GM21381 (cell line): ENCODE data around the gene CSTF3.
A peak's percentile ranks its signal among the peaks of the same experiment; 100 is the strongest.
"Not testable (repeated sequence)": the region's sequence is repeated elsewhere in the genome, so short reads cannot be mapped to it uniquely, and the experiment has no call there.

Source experiments
- ATAC-seq: cut with Tn5 transposase; IDR thresholded peaks from one replicate; pipeline ENCODE4 v1.9.1; 2021; ENCODE audit warnings: mild to moderate bottlenecking, moderate library complexity; ENCODE audit not compliant: unreplicated experiment

The CSTF3 gene

DNA sequence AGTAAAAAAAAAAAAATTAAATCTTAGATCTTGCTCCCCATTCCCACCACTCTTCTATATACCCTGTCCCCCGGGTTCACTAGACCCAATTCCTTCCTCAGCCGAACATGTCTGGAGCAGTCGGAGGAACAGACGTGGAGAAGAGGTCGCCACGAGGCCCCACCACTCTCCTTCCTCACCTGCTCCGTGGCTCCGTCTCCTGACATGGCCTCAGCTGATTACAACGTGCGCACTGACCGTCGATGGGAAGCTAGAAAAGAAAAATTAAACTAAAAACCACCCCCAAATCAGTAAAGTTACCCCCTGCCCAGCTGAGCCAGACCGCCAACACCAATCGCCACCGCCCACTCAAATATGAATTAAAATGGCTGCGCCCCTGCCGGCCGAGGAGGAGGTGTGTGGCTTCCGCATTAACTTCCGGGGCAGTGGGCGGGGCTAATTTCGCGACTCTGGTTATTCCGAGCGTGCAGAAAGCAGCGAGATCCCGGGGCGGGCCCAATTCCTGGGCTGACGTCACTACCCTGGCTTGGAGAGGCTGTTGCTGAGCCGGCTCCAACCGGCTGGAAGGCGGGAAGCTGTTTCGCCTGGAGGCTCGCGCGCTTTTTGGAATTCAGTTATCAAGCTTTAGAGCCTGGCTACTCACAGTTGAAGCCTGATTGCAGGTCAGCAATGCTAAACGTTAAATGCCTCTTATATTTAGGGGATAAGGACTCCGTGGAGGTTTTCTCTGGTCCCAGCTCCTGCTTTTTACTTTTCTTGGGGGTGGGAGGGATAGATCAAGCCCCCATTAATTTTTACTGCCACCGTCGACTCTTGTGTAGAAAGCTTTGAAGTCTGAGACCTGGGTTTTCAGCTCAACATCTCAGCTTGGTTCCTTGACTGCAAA is at the start of gene CSTF3:
Gene CSTF3 (minus strand): TSS at position 361 of the 886 bp plus-strand sequence. CDS start 155 bp downstream, at position 206.
- peak; percentile 89 for ATAC-seq

DNA sequence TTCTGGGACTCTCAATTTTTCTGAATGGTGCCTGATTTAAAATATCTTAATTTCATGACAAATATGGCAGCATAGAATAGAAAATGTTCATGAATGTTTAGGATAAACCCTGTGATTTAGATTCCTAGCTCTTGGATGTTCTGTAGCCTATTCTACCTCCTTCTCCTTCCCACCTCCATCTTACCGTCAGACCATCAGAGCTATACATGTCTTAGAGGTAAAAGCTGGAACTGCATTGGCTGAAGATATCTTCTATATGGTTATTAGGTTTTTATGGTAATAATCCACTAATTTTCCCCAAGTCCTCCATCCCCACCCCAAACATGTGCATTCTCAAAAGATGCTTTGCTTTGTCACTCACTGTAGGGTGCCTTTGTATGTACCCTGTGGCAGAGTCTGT is 46.9 kb upstream of the CSTF3 start:
- ATAC-seq = no peak

DNA sequence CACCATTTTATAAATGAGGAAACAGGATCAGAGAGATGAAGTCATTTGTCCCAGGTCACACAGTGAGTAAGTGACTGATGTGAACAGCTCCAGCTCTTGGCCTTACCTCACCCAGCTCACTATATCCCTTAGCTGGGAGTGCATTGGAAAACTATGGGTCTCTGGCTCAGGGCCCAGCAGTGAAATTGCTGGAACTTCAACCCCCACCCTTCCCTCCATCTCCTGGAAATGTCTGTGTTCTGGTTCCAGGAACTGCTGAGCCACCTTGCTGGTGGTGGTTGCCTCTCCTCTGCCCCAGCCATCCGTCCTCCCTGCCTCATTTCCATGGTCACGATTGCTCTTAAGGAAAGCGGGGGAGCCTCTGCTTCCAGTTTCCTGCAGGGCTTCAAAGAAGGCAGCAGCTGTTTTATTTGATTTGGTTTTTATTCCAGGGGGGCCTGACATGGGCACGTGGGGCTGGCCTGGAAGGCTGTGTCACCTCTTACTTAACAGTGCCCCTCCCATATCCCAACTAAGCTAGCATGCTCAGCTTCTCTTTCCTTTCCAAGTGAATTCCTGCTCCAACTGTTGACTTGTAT is 46.2 kb upstream of the CSTF3 start:
- no peak for ATAC-seq

DNA sequence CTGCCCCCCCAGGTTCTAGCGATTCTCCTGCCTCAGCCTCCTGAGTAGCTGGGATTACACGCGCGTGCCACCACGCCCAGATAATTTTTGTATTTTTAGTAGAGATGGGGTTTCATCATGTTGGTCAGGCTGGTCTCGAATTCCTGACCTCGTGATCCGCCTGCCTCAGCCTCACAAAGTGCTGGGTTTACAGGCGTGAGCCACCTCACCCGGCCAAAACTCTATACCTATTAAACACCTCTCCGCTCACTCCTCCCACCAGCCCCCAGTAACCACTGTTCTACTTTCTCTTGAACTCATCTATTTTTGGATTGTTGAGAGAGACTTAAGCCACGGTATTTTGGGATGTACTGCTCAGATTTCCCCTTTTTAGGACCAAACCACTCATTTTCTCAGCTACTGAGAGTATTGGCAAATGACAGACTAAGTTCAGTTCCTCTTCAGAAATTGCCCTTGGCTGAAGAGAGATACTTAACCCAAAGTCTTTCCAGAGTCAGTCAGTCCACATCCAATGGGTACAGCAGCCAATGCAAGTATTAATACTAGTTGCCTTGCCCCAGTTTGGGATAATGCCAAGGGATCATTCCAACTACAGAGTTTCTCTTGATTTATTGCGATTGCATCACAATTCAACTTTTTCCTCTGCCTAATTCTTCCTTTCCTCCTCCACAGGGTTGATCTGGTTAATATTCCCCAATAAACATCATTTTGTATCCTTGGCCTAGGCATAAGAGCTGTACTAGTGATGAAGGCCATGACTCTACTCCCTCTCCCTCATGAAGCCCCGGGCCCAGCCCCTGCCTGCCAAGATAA is 36.8 kb upstream of the CSTF3 start:
- no peak for ATAC-seq

DNA sequence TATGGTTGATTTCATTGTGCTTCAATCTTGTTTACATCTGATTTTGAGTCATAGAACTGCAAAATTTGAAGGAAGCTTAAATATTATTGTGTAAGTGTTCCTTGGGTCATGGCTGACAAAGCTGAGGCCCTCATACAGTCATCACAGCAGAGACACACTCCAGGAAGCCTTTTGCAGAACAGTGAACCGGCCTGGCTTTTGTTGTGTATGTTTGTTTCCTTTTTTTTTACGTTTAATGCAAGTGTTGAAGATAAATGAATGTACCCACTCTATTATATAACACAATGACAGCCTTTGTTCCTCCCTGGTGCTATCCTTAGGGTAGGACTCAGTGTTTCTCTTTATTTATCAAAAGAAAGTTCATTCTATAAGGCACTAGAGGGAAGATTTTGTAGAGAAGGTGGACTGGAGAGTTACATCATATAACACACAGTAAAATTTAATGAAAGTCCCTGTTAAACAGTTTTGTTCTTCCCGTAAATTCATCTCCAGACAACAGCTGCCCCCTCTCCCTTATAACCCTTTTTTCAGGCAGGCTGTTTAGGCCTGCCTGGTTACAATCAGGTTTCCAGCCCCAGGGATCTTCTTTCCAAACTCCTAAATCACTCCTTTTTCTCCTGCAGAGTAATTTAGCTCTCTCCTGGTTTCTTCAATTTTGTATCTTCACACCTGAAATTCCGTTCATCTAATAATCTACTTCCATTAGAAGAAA is 34.3 kb upstream of the CSTF3 start:
- no peak for ATAC-seq

DNA sequence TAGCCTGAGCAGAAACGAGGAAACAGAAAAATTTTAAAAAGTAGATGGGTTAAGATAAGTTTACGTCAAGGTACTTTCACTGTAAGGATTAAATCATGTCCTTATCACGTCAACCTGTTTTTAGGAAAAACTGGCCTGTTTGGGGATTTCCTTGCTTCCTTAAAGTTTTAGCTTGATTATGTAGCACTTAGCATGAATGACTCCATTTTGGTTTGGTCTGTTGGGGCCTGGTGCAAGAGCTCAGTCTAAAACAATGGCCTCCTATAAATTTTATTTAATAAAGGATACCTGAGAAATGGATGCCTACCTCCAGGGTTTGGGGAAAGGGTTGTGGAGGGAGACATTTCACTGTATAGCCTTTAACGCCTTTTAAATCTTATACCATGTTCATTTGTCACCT is 33.2 kb upstream of the CSTF3 start:
- no peak for ATAC-seq

DNA sequence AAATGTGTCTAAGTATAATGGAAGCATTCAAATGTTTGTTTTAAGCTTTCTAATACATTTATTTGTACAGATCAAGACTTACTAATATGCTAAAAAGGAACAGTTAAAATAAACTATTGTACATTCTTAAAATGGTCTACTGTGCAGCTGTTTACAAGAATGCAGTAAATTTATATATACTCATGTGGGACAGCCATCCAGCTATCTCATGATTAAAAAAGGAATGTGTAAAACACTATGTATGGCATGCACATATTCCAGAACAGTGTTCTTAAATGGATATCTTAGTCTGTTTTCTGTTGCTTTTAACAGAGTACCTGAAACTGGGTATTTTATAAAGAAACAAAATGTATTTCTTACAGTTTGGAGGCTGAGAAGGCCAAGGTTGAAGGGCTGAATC is 30.2 kb upstream of the CSTF3 start:
- ATAC-seq = no peak

DNA sequence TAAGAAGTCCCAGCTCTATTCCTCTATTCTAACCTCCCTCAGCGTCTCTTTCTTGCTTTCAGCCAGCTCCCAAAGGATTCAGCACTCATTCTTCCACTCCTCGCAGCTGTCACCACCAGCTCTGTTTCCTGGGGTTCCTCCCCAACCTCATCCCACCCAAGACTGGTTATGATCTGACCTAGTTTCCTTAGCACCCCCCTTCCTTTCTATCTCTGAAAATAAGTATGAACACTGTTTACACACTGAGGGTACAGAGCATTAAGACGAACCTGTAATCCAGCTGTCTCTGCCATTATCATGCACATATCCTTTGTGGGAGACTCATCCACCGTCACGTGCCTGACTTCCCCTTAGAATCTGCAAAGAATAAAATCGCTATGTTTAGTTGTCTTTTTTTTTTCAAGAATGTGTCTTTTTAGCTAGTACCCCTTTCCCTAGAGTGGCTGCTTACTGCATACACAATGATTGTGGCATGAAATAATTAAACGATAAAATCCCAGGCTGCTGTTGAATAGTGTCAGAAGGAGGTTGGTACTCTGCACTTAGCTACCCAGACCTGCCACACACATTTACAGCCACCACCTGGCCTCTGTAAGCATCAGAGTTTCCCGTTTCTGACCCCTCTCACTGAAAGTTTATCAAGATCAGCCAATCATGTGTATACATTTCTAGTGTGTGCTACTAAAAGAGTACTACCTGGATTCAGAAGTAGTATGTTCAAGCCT is 26.9 kb upstream of the CSTF3 start:
- no peak for ATAC-seq

DNA sequence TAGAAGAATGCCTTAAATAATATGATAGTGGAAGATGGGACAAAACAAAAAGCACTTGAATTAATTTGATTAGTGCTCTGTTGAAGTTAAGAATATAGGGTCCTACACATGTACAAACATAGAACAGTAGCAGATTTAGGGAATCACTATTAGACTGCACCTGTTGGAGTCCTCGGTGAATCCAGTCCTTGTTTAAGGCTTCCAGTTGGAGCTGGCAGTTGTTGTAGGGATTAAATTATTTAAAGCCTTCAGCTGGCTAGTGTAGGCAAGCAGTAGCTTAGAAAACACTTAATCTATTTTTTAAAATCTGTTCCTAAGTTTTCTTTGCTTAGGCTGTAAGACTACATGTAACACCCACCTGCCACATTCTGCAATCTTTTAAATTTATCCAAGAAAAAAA is 24.5 kb upstream of the CSTF3 start:
- ATAC-seq = no peak

DNA sequence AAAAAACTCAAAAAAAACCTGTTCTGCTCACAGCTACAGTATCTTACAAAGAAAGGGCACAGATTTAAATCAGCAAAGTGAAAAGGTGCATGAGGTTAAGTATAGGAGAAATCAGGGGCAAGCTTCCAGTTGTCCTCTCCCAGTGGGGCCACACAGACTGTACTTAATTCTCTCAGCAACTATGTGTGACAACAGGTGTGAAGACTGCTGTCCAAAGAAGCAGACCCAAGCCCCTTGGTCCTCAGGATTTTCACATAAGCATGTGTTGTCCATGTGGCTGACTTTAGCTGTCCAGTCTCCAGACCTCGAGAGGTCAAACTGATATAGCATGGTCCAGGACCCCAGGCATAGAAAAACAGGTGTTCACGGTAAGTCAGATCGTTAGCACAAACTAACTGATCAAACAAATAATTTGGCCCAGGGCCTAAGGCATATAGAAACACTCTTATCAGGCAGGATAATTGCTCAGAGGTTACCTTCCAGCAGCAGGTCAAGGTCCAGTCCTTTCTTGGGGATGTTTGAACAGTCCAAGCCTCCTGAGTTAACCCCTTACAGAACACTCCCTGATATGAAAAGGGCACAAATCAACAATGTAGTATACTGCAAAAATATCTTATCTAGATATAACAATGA is 21.1 kb upstream of the CSTF3 start:
- ATAC-seq = no peak

DNA sequence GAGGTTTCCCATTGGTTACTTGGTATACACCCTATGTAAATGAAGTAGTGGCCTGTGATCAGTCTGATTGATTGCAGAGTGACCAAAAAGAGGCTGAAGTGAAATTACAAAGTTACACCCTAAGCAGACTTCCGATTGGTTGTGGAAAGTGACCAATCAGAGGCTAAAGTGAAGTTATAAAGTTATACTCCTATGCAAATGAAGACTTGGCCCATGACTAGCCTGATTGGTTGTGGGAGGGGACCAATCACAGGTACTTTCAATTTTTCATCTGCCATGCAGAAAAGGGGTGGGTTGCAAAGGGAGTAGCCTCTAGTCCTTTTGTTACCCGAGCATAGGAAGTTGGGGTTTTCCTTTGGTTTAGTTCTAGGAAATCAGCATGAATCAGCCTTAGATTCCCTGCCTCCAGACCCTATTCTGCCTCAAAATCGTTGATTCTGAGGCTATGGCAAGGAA is 18.1 kb upstream of the CSTF3 start:
- ATAC-seq = no peak

DNA sequence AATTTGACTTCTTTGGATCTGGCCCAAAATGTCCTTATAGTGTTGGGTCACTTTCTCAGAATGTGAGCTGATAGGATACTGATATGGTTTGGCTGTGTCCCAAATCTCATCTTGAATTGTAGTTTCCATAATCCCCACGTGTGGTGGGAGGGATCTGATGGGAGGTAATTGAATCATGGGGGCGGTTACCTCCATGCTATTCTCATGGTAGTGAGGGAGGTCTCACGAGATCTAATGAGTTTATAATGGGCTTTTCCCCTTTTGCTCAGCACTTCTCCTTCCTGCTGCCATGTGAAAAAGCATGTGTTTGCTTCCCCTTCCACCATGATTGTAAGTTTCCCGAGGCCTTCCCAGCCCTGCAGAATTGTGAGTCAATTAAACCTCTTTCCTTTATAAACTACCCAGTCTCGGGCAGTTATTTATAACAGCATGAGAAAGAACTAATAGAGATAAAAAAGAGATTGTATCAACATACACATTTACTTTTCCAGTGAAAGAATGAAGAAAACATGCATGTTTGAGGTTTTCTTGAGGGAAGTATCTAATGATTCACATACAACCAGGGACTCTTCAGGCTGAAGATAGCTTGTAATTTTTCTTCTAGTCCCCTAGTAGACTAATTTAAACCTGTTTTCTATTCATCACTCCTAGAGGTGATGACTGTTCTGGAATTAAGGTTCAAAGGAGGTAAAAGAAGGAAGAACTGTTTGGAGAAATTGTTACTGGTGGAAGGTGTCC is 17.3 kb upstream of the CSTF3 start:
- ATAC-seq = no peak

DNA sequence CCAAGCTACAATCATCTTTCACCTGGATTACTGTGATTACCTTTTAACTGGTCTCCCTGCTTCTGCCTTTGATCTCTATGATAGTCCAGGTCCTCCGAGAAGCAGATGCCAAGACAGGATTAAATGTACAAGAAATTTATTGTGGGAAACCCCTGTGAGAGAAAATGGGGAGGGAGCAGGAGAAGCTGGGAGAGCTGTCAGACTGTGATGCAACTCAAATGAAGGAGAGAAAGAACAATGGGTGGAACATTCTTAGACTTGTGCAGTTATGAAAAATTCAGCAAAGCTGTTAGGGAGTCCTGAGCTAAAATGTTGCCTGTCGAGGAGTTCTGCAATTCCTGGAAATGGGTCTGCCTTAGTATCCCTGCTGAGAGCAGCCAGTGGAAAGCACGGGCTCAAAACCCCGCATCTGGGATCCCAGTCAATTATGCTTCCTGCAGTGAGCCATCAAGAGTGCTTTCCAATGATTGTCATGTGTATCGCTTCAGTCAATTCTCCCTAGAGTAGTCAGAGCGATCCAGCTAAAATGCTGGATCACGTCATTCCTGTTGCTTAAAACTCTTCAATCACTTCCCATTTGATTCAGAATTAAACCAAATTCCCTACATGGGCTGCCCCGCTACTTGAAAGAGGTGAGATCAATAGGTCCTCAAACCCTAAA is 16.5 kb upstream of the CSTF3 start:
- no peak for ATAC-seq

DNA sequence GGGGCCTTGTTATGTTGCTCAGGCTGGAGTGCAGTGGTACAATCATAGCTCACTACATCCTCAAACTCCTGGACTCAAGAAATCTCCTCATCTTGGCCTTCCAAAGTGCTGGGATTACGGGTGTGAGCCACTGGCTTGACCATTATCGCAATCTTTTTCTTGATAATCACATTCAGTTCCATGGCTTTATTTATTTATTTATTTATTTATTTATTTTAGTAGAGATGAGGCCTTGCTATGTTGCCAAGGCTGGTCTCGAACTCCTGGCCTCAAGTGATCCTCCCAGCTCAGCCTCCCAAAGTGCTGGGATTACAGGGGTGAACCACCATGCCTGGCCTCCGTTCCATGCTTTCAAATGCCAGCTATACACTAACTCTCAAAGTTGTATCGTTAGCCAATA is 15.5 kb upstream of the CSTF3 start:
- ATAC-seq = not testable (repeated sequence)

DNA sequence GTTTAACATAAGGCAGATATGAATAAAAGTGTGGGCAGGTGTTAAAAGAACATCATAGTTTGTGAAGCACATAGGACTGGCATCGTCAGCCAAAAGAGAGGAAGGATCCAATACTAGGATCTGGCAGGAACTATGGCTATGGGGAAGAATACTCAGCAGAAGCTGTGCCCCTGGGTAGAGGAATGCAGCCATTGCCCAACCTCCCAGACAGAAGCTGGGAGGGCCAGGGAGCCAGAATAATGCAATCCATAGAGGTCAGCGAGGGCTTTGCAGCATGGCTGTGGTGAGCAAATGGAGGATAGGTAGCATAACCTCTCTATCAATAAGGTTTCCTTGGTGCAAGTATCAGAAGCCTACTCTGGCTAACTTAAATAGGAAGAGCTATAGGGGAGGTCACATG is 11.7 kb upstream of the CSTF3 start:
- ATAC-seq = no peak

DNA sequence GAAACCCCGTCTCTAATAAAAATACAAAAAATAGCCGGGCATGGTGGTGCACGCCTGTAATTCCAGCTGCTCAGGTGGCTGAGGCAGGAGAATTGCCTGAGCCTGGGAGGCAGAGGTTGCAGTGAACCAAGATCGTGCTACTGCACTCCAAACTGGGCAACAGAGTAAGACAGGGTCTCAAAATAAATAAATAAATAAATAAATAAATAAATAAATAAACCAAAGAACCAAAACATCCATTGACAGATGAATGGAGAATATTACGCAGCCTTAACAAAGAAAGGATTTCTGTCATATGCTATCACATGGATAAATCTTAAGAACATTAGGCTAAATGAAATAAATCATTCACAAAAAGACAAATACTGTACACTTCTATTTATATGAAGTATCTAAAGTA is 11.1 kb upstream of the CSTF3 start:
- no peak for ATAC-seq

DNA sequence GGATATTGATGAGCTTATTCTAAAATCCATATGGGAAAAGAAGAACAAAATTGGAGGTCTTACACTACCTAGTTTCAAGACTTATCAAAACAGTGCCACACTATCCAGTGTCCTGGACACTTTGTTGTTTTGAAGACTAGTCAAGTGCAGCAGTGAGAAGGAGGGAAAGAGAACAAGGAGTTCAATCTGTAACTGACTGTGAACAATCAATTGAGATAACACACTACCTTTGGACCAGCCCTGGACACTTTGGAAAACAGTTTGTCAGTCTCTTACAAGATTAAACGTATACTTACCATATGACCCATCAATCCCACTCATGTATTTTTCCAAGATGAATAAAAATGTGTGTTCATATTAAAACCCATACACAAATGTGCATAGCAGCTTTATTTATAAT is 10.0 kb upstream of the CSTF3 start:
- no peak for ATAC-seq

DNA sequence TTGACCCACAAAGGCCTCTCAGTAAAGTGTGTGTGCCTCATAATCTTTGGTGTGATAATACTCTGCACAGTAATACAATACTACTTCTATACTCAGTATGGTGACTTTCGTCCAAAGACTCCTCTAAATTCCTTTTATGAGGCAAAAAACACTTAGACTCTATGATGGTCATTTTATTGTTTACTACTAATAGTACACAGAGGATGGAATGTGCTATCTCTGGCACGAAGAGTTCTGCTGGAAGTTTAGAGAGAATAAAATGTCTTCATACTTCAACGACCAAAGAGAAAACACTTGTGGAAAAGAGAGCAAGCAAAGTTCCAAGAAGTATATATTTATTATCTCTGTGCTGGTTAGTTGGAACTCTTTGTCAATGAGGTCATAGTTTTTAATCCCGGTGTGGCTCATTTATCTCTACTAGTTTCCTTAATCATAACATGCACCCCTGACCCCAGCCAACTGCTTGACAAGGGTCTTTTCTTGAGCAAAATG is 7.5 kb upstream of the CSTF3 start:
- ATAC-seq = no peak
